ENCODE measurements around the gene GRPEL1. TPM values are rescaled to one million over a fixed set of nuclear protein-coding genes. Genes with fewer than 3 reads are reported as not detected.
A peak's percentile ranks its signal among the peaks of the same experiment; 100 is the strongest.

The GRPEL1 gene
- total and polyA plus RNA-seq, 7 donors, result 41.4 to 151 (median 58.3) TPM

DNA sequence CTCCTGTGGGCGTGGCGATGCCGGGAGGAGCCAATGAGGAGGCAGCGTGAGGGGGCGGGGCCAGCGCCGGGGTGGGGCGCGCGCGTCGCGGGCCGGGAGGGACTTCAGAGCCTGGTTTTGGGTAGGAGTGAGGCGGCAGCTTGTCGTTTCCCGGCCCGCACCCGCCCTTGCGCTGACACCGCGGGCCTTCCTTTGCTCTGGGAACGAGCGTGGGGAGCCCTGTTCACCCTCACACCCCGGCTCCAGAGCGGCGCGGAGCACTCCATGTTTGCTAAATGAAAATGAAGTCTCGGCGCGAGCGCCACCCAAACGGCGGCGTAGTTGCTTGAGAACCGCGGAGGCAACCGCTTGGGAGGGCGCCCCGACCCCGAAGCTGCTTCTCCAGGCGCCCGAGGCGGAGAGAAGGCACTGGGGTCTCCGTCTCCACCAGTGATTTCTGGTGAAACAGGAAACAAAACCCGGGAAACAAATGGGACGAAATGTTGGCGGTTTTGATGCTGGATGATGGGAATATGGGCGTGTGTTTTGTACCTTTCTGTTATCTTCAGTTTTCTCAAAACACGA lies 497 bp upstream of the GRPEL1 start:
- Histone ChIP-seq H3K27ac (peak overlapping the region; percentile 93), H3K4me1 (peaks cover 23% of the 10 kb centered on the region), H3K27me3 (ENCODE audit: insufficient read depth in 3 of 3, low read length in 2 of 3) (no peaks in the 10 kb centered on the region), H3K36me3 (ENCODE audit: insufficient read depth in 1 of 2, low read depth in 1 of 2) (peaks cover 2 to 18% of the 10 kb centered on the region in 2 donors), H3K4me3 (peak overlapping the region; percentile 84), H3K9me3 (no peaks in the 10 kb centered on the region)
- intact Hi-C loops (cut with DNase I), result loop anchor here in 1 of 2 donors (5.0 kb wide), 1 partner anchor 81 kb away; no protein-coding TSS in a partner anchor
- WGBS, 3 donors, result 0 to 1% (median 0%) methylated on average over 47 to 50 of the region's 50 CpGs
- ATAC-seq, result no peak
- no peak for DNase-seq
- TF ChIP-seq, protein P1, sequence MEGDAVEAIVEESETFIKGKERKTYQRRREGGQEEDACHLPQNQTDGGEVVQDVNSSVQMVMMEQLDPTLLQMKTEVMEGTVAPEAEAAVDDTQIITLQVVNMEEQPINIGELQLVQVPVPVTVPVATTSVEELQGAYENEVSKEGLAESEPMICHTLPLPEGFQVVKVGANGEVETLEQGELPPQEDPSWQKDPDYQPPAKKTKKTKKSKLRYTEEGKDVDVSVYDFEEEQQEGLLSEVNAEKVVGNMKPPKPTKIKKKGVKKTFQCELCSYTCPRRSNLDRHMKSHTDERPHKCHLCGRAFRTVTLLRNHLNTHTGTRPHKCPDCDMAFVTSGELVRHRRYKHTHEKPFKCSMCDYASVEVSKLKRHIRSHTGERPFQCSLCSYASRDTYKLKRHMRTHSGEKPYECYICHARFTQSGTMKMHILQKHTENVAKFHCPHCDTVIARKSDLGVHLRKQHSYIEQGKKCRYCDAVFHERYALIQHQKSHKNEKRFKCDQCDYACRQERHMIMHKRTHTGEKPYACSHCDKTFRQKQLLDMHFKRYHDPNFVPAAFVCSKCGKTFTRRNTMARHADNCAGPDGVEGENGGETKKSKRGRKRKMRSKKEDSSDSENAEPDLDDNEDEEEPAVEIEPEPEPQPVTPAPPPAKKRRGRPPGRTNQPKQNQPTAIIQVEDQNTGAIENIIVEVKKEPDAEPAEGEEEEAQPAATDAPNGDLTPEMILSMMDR (IDR thresholded peaks at IDR 0.05), result no peak

DNA sequence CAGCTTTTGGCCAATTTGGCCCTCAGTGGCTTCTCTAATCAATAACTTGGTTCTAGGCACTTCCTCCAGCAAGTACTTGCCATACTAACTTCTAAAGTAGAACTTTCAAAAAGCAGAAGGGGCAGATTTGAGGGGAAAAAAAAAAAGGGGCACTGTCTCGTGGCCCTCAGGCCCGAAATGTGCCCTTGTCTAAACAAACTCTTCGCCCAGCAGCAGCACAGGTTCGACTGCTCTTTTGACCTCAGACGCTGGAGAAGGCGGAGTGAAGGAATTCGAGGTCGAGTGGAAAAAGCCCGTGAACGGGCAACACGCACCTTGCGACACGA lies 775 bp downstream of the GRPEL1 start:
- no peaks in the 10 kb centered on the region for H3K27me3 ChIP-seq (ENCODE audit: insufficient read depth in 3 of 3, low read length in 2 of 3)
- TF ChIP-seq, protein P1 (IDR thresholded peaks at IDR 0.05), result no peak
- H3K4me1 ChIP-seq, result peaks cover 23% of the 10 kb centered on the region
- ATAC-seq (no peak), DNase-seq (no peak)
- intact Hi-C loops (cut with DNase I), result loop anchor here (1.0 to 5.0 kb wide), 2 partner anchors 24 to 80 kb away; partner anchors contain the start of gene TADA2B (in 1 of the 2)
- peak overlapping the region; percentile 93 for H3K27ac ChIP-seq
- H3K4me3 ChIP-seq, result peak overlapping the region; percentile 84
- WGBS, 3 donors, result 3 to 6% (median 5%) methylated on average over 13 of the region's 13 CpGs
- no peaks in the 10 kb centered on the region for H3K9me3 ChIP-seq
- H3K36me3 ChIP-seq (ENCODE audit: insufficient read depth in 1 of 2, low read depth in 1 of 2), result peaks cover 5 to 31% of the 10 kb centered on the region in 2 donors

DNA sequence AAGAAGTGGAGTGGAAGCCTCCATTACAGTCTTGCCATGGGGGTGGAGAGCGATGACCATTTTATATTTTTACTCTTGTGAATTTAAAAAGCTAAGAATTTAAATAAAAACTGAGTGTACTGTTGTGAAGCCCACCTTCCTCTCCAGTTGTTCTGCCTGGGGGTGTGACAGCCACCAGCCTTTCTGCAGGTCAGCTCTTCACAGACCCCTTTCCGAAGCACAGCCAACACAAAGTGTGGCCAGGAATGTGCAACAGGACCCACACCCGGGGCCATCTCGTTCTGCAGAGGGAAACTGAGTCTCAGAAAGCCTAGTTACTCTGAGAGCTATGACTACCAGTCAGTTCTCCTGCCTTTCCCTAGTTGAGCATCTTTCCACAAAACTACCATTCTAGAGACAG lies 1.4 kb downstream of the GRPEL1 start:
- Histone ChIP-seq H3K4me1 (peaks cover 23% of the 10 kb centered on the region), H3K36me3 (ENCODE audit: insufficient read depth in 1 of 2, low read depth in 1 of 2) (peaks cover 5 to 37% of the 10 kb centered on the region in 2 donors), H3K27me3 (ENCODE audit: insufficient read depth in 3 of 3, low read length in 2 of 3) (no peaks in the 10 kb centered on the region), H3K4me3 (peak overlapping the region; percentile 84), H3K9me3 (no peaks in the 10 kb centered on the region), H3K27ac (peak overlapping the region; percentile 93)
- DNase-seq, result no peak
- intact Hi-C loops (cut with DNase I), result loop anchor here in 1 of 2 donors (5.0 kb wide), 1 partner anchor 79 kb away; no protein-coding TSS in a partner anchor
- WGBS, 3 donors, result 74 to 84% (median 82%) methylated on average over 4 of the region's 4 CpGs
- no peak for ATAC-seq
- TF ChIP-seq, protein P1 (IDR thresholded peaks at IDR 0.05), result no peak

DNA sequence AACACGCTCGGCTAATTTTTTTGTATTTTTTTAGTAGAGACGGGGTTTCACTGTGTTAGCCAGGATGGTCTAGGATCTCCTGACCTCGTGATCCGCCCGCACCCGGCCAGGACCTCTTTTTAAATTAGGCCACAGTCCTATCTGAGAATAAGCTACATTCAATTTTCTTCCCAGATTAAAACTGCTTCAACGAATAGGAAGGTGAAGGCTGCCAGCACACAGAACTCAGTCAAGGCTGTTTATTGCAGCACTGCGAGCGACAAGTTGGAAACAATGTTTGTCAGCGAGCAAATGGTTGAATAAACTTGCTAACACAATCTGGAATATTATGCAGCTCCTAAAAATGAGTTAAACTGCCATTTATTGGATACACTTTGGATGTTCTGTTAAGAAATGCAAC lies 1.9 kb downstream of the GRPEL1 start:
- peaks cover 23% of the 10 kb centered on the region for H3K4me1 ChIP-seq
- WGBS, 3 donors, result 93 to 96% (median 93%) methylated on average over 11 of the region's 11 CpGs
- DNase-seq (no peak), ATAC-seq (no peak)
- no peaks in the 10 kb centered on the region for H3K27me3 ChIP-seq (ENCODE audit: insufficient read depth in 3 of 3, low read length in 2 of 3)
- TF ChIP-seq, protein P1 (IDR thresholded peaks at IDR 0.05), result no peak
- no peaks in the 10 kb centered on the region for H3K9me3 ChIP-seq
- H3K27ac ChIP-seq, result no peak overlapping the region
- peaks cover 7 to 42% of the 10 kb centered on the region in 2 donors for H3K36me3 ChIP-seq (ENCODE audit: insufficient read depth in 1 of 2, low read depth in 1 of 2)
- intact Hi-C loops (cut with DNase I), result loop anchor here in 1 of 2 donors (5.0 kb wide), 1 partner anchor 79 kb away; no protein-coding TSS in a partner anchor
- H3K4me3 ChIP-seq, result no peak overlapping the region

DNA sequence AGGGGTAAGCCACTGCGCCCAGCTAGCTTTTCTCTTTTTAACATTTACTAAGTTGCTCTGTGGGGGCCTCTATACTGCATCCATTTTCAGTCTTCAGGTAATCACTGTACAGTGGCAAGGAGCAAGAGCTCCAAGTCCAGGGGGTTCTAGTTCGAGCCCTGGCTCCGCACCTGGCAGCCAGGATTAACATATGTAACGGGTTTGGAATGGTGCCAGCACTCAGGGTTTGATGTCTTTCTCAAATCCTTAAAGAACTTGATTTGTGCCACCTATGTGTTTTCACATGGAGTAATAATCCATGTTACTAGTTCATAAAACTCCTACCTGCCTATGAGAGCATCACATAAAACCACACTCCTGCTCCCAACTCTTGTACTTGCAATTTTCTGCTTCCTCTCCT lies 4.5 kb downstream of the GRPEL1 start:
- TF ChIP-seq, protein P1 (IDR thresholded peaks at IDR 0.05), result no peak
- H3K9me3 ChIP-seq, result no peaks in the 10 kb centered on the region
- peaks cover 14% of the 10 kb centered on the region for H3K4me1 ChIP-seq
- no peak for ATAC-seq
- WGBS, 3 donors, result 65 to 67% (median 66%) methylated on average over 4 of the region's 4 CpGs
- intact Hi-C loops (cut with DNase I), result no loop called here
- no peak for DNase-seq
- H3K27ac ChIP-seq, result no peak overlapping the region
- H3K36me3 ChIP-seq (ENCODE audit: insufficient read depth in 1 of 2, low read depth in 1 of 2), result peaks cover 15 to 68% of the 10 kb centered on the region in 2 donors
- no peaks in the 10 kb centered on the region for H3K27me3 ChIP-seq (ENCODE audit: insufficient read depth in 3 of 3, low read length in 2 of 3)
- no peak overlapping the region for H3K4me3 ChIP-seq
